Left colon (tissue), 2 donors: Measurements from ENCODE around the gene CDKN2A. TPM values are rescaled to one million over a fixed set of nuclear protein-coding genes. Genes with fewer than 3 reads are reported as not detected.

ENCODE experiments used
- total RNA-seq, 2 donors: library from RNA; stranded (reverse); fragmentation: NEBNext Ultra II Directional; extraction: Animal tissue kit (Norgen Biotek cat#: 25700); gene quantifications; one replicate each; pipeline ENCODE4 v1.2.1, GENCODE V29; 2021
- donor health status: DM: no; HTN: no; CAD: no.
- donor health status: DM: yes; HTN: yes; CAD: no.

The CDKN2A gene
- total RNA-seq, 2 donors from 2014 or later = 0.34 to 1.8 TPM

Other genes with a start within 250 kb of the CDKN2A start
- 10 to 100 TPM; 19.7 to 23.0 TPM for gene MTAP, start 191.8 kb downstream of the CDKN2A start, total RNA-seq
- 100 to 1,000 TPM; 108 to 124 TPM for gene CDKN2B-AS1, start 399 bp upstream of the CDKN2A start, total RNA-seq
- gene CDKN2B, start 14.9 kb upstream of the CDKN2A start, total RNA-seq = 100 to 1,000 TPM; 158 to 160 TPM